A549 (cell line): ENCODE results near the gene MRPL30. TPM values are rescaled to one million over a fixed set of nuclear protein-coding genes. Genes with fewer than 3 reads are reported as not detected.

Experiments
- ATAC-seq, 2 experiments: fragments of 200-7000 bp in 1 of 2; fragments of >200 bp in 1 of 2; cut with Nextera tagmentation in 1 of 2; cut with Tn5 transposase in 1 of 2; 3 replicates each; pipeline versions ENCODE4 v1.8.0 to v1.9.1; 2018 to 2020; ENCODE audit warnings: mild to moderate bottlenecking in 1 of 2, moderate library complexity in 1 of 2
- CTCF ChIA-PET: fragments of 300-600 bp; sonication (Branson Sonifier 250); formaldehyde crosslinking; extraction: SDS; loops from one replicate; lab custom pipeline; 2021; ENCODE audit warnings: antibody characterized with exemption, inconsistent platforms; lab: Yijun Ruan, JAX
- POLR2A ChIA-PET: fragments of 350-600 bp; formaldehyde crosslinking; extraction: SDS; loops from one replicate; lab custom pipeline; 2021; ENCODE audit warnings: antibody characterized with exemption, inconsistent platforms; lab: Yijun Ruan, JAX
- DNase-seq, 2 experiments: peaks; one replicate each; pipeline versions ENCODE4 v3.0.0 to v3.0.0-alpha.2; 2011 to 2016; ENCODE audit warnings: low read depth in 1 of 2, low spot score in 1 of 2
- FAIRE-seq: peaks from 2 replicates; lab custom pipeline; 2011; peaks lifted over from hg19 to GRCh38; lab: Jason Lieb, UNC
- H3K27ac ChIP-seq, 2 experiments: fragments of >200 bp; sonication (Bioruptor Twin); formaldehyde crosslinking; 3 replicates each; pipeline ENCODE4 v1.5.1; 2016 to 2017
- H3K4me1 ChIP-seq: fragments of >200 bp; sonication (Bioruptor Twin); formaldehyde crosslinking; 3 replicates; pipeline ENCODE4 v1.6.1; 2016
- H3K4me2 ChIP-seq: fragments of >200 bp; sonication (Bioruptor Twin); formaldehyde crosslinking; 3 replicates; pipeline ENCODE4 v1.6.1; 2016
- H3K4me3 ChIP-seq: fragments of >200 bp; sonication (Bioruptor Twin); formaldehyde crosslinking; 3 replicates; pipeline ENCODE4 v1.5.1; 2016
- H3K9me3 ChIP-seq: fragments of >200 bp; sonication (Bioruptor Twin); formaldehyde crosslinking; 3 replicates; pipeline ENCODE4 v1.6.1; 2016
- BCL3 ChIP-seq: fragments of >200 bp; sonication (Bioruptor Twin); formaldehyde crosslinking; IDR thresholded peaks from 3 replicates; pipeline ENCODE4 v1.6.1; 2016
- BHLHE40 ChIP-seq: IDR thresholded peaks from 2 replicates; pipeline ENCODE4 v1.6.1; 2012; ENCODE audit warnings: low read depth, low read length, inconsistent platforms
- EHF ChIP-seq: fragments of 250-450 bp; sonication (Bioruptor Pico); IDR thresholded peaks from 2 replicates; pipeline ENCODE4 v1.5.0; 2020; ENCODE audit warnings: mild to moderate bottlenecking
- FOXS1 ChIP-seq: fragments of 250-450 bp; sonication (Bioruptor Pico); IDR thresholded peaks from 2 replicates; pipeline ENCODE4 v1.5.0; 2020; ENCODE audit warnings: mild to moderate bottlenecking, moderate library complexity
- HDAC2 ChIP-seq: fragments of 200-600 bp; sonication (generic); IDR thresholded peaks from 2 replicates; pipeline ENCODE4 v1.6.1; 2016
- HMGXB4 ChIP-seq: fragments of 250-450 bp; sonication (Bioruptor Pico); IDR thresholded peaks from 2 replicates; pipeline ENCODE4 v1.5.0; 2021; ENCODE audit warnings: mild to moderate bottlenecking, moderate library complexity, borderline replicate concordance
- HOXA7 ChIP-seq: fragments of 250-450 bp; sonication (Bioruptor Pico); IDR thresholded peaks from 2 replicates; pipeline ENCODE4 v1.5.0; 2020; ENCODE audit warnings: mild to moderate bottlenecking, moderate library complexity
- HOXB5 ChIP-seq: fragments of 250-450 bp; sonication (Bioruptor Pico); IDR thresholded peaks from 2 replicates; pipeline ENCODE4 v1.5.0; 2020; ENCODE audit warnings: mild to moderate bottlenecking, moderate library complexity
- JUN ChIP-seq, 2 experiments: fragments of >200 bp; sonication (Bioruptor Twin); formaldehyde crosslinking; IDR thresholded peaks; 2 replicates in 1 of 2; 3 replicates in 1 of 2; pipeline ENCODE4 v1.6.1; 2016 to 2017
- KDM1A ChIP-seq: fragments of 200-600 bp; sonication (generic); IDR thresholded peaks from 2 replicates; pipeline ENCODE4 v1.6.1; 2016; ENCODE audit warnings: low read depth, mild to moderate bottlenecking
- MAFK ChIP-seq: fragments of 450-650 bp; IDR thresholded peaks from 2 replicates; pipeline ENCODE4 v1.6.1; 2014; ENCODE audit not compliant: partially characterized antibody
- MAX ChIP-seq: IDR thresholded peaks from 2 replicates; pipeline ENCODE4 v1.6.1; 2012
- MYC ChIP-seq: IDR thresholded peaks from 2 replicates; pipeline ENCODE4 v1.6.1; 2012; ENCODE audit warnings: mild to moderate bottlenecking, inconsistent platforms, low read length, improper control_type of control experiment, borderline replicate concordance
- NPAS2 ChIP-seq: fragments of 250-450 bp; sonication (Bioruptor Pico); IDR thresholded peaks from 2 replicates; pipeline ENCODE4 v1.8.0; 2022; ENCODE audit warnings: mild to moderate bottlenecking, moderate library complexity, borderline replicate concordance
- PBX3 ChIP-seq: IDR thresholded peaks from 2 replicates; pipeline ENCODE4 v1.6.1; 2012
- PHF8 ChIP-seq: fragments of 200-600 bp; sonication (generic); IDR thresholded peaks from 2 replicates; pipeline ENCODE4 v1.6.1; 2016; ENCODE audit warnings: low read depth, mild to moderate bottlenecking, antibody characterized with exemption, moderate library complexity, borderline replicate concordance
- POLR2A ChIP-seq: IDR thresholded peaks from 2 replicates; pipeline ENCODE4 v1.6.1; 2012; ENCODE audit warnings: mild to moderate bottlenecking, low read length
- RAD21 ChIP-seq, 2 experiments: fragments of >200 bp in 1 of 2; sonication (Bioruptor Twin) in 1 of 2; formaldehyde crosslinking in 1 of 2; IDR thresholded peaks in 1 of 2; conservative IDR thresholded peaks in 1 of 2; 2 replicates in 1 of 2; 3 replicates in 1 of 2; pipeline ENCODE4 v1.6.1; 2012 to 2018; ENCODE audit warnings: inconsistent platforms in 1 of 2
- RCOR1 ChIP-seq: fragments of 150-350 bp; IDR thresholded peaks from 2 replicates; pipeline ENCODE4 v1.6.1; 2014; ENCODE audit warnings: antibody characterized with exemption, low read length, low read depth
- RFX5 ChIP-seq: fragments of 450-650 bp; IDR thresholded peaks from 2 replicates; pipeline ENCODE4 v1.7.1; 2014; ENCODE audit warnings: antibody characterized with exemption, mild to moderate bottlenecking, moderate library complexity
- USF2 ChIP-seq: fragments of 450-650 bp; IDR thresholded peaks from 2 replicates; pipeline ENCODE4 v1.6.1; 2014; ENCODE audit warnings: antibody characterized with exemption
- ZC3H11A ChIP-seq: fragments of 450-650 bp; IDR thresholded peaks from 2 replicates; pipeline ENCODE4 v1.6.1; 2014; ENCODE audit warnings: antibody characterized with exemption, mild to moderate bottlenecking
- WGBS: methylation state at CpG from one replicate; pipeline ENCODE4 v1.1.6; 2017; ENCODE audit errors: missing lambda C conversion rate; 5-methylcytosine and 5-hydroxymethylcytosine counted together
- polyA plus RNA-seq, 4 experiments: library from polyadenylated mRNA; depleted of rRNA in 3 of 4; stranded (reverse); fragments of >200 nt; fragmentation: RNase III in 1 of 4; extraction: RNeasy Plus Mini Kit Qiagen cat#74134 plus additional on column Dnase treatment in 1 of 4; gene quantifications; 2 replicates in 3 of 4; 3 replicates in 1 of 4; pipeline ENCODE4 v1.2.3, GENCODE V29; 2011 to 2017

MRPL30 gene
- polyA plus RNA-seq, 2 of the 4 experiments (the other 2 are of a cell fraction) = 40.0 to 43.5 TPM

- ChIA-PET POLR2A (interaction anchor here (1.0 to 3.3 kb wide), 8 partner anchors 8 to 195 kb away, joined by 3 to 54 read pairs (median 4); partner anchors contain the start of genes EIF5B, LIPT1, TSGA10 and TXNDC9), CTCF (interaction anchor here (0.9 to 2.9 kb wide), 4 partner anchors 13 to 492 kb away, joined by 3 to 14 read pairs (median 3); partner anchors contain the start of genes LIPT1 and TSGA10)
- H3K9me3 ChIP-seq = no peaks in the 10 kb centered on the region
- peak; percentile 24 for TF ChIP-seq MAX
- no peak for TF ChIP-seq FOXS1
- TF ChIP-seq JUN (IDR thresholded peaks at IDR 0.05) = peak in 1 of 2 experiments; percentile 9; a peak in 1 of 5 replicates
- TF ChIP-seq HOXB5 (CRISPR knock-in tag) = no peak
- peak; percentile 62; the same call in 1 of the 3 replicates for TF ChIP-seq BCL3
- peaks cover 10% of the 10 kb centered on the region; the same call in 2 of the 3 replicates for H3K4me1 ChIP-seq
- FAIRE-seq (no peak), ATAC-seq (peak; percentile 92 to 95), DNase-seq (peak; percentile 44 to 91)
- WGBS = under 1% methylated on average over 28 of the region's 84 CpGs
- H3K4me3 ChIP-seq = peak within 1 kb of the TSS; percentile 63
- H3K4me2 ChIP-seq = peak within 1 kb of the TSS; percentile 84
- peak within 1 kb of the TSS; percentile 67 to 89 for H3K27ac ChIP-seq
Observed at GRCh38 chr2:99141110-99142108, 39.6 kb upstream of the MRPL30 start, which contains the start of gene C2orf15. Gene C2orf15, plus strand, starts transcription at chr2:99141707. Its CDS starts 8,852 bp downstream, at chr2:99150559.

GRCh38 chr2:99150706-99151105 is 30.3 kb upstream of the MRPL30 start:
- CTCF ChIA-PET = interaction anchor here (0.8 kb wide), 1 partner anchor 27 kb away, joined by 3 read pairs; no protein-coding TSS in a partner anchor
- H3K4me3 ChIP-seq = no peak overlapping the region
- WGBS = 100% methylated on average over 1 of the region's 1 CpG
- TF ChIP-seq POLR2A (no peak), HMGXB4 (CRISPR knock-in tag) (no peak), EHF (CRISPR knock-in tag) (no peak), MYC (no peak), RFX5 (no peak), RCOR1 (no peak), USF2 (no peak), PHF8 (no peak), MAFK (no peak), NPAS2 (CRISPR knock-in tag) (no peak), HDAC2 (no peak), RAD21 (conservative IDR thresholded peaks at IDR 0.05 in 1 of 2, IDR thresholded peaks at IDR 0.05 in 1 of 2) (no peak), JUN (IDR thresholded peaks at IDR 0.05) (no peak), FOXS1 (no peak), KDM1A (no peak), ZC3H11A (no peak), BHLHE40 (no peak), PBX3 (no peak), HOXA7 (CRISPR knock-in tag) (no peak)
- TF ChIP-seq, all 56 proteins: peak for 0
- no peaks in the 10 kb centered on the region for H3K9me3 ChIP-seq
- FAIRE-seq (no peak), ATAC-seq (no peak), DNase-seq (no peak)
- peaks cover 6% of the 10 kb centered on the region; the same call in 1 of the 3 replicates for H3K4me1 ChIP-seq
- H3K27ac ChIP-seq = no peak overlapping the region
- POLR2A ChIA-PET = interaction anchor here (0.6 to 1.3 kb wide), 2 partner anchors 10 to 14 kb away, joined by 3 to 4 read pairs; partner anchors contain the start of gene C2orf15
- H3K4me2 ChIP-seq = no peak overlapping the region
